Rectal smooth muscle tissue (tissue), 1 donor: ENCODE data around the gene BFSP2.

Experiments
- H3K27ac ChIP-seq: one replicate; pipeline ENCODE4 v1.7.0; 2013; ENCODE audit warnings: low read depth, low read length, inconsistent platforms
- H3K27me3 ChIP-seq: one replicate; pipeline ENCODE4 v1.7.0; 2013; ENCODE audit warnings: low read length; ENCODE audit not compliant: control insufficient read depth, insufficient read depth
- H3K36me3 ChIP-seq: one replicate; pipeline ENCODE4 v1.7.0; 2013; ENCODE audit warnings: low read length; ENCODE audit not compliant: control insufficient read depth, insufficient read depth
- H3K4me1 ChIP-seq: one replicate; pipeline ENCODE4 v1.7.0; 2013; ENCODE audit warnings: low read length; ENCODE audit not compliant: control insufficient read depth, insufficient read depth
- H3K4me3 ChIP-seq: one replicate; pipeline ENCODE4 v1.7.0; 2013; ENCODE audit warnings: low read length
- H3K9ac ChIP-seq: one replicate; pipeline ENCODE4 v1.7.0; 2013; ENCODE audit warnings: low read length

The BFSP2 gene

GRCh38 chr3:133371676-133372075, 28.2 kb upstream of the BFSP2 start:
- Histone ChIP-seq H3K36me3 (no peaks in the 10 kb centered on the region), H3K4me3 (no peak overlapping the region), H3K27ac (no peak overlapping the region), H3K27me3 (no peaks in the 10 kb centered on the region), H3K9ac (no peak overlapping the region), H3K4me1 (no peaks in the 10 kb centered on the region)

GRCh38 chr3:133374708-133375402, 25.0 kb upstream of the BFSP2 start:
- no peak overlapping the region for H3K27ac ChIP-seq
- H3K9ac ChIP-seq, result no peak overlapping the region
- H3K36me3 ChIP-seq, result no peaks in the 10 kb centered on the region
- H3K27me3 ChIP-seq, result no peaks in the 10 kb centered on the region
- H3K4me1 ChIP-seq, result no peaks in the 10 kb centered on the region
- H3K4me3 ChIP-seq, result no peak overlapping the region

GRCh38 chr3:133375403-133375745, 24.5 kb upstream of the BFSP2 start:
- H3K4me1 ChIP-seq, result no peaks in the 10 kb centered on the region
- H3K4me3 ChIP-seq, result no peak overlapping the region
- H3K9ac ChIP-seq, result no peak overlapping the region
- no peak overlapping the region for H3K27ac ChIP-seq
- H3K36me3 ChIP-seq, result no peaks in the 10 kb centered on the region
- no peaks in the 10 kb centered on the region for H3K27me3 ChIP-seq

- H3K27me3 ChIP-seq, result no peaks in the 10 kb centered on the region
- H3K36me3 ChIP-seq, result no peaks in the 10 kb centered on the region
- no peaks in the 10 kb centered on the region for H3K4me1 ChIP-seq
- H3K27ac ChIP-seq, result no peak overlapping the region
- no peak overlapping the region for H3K4me3 ChIP-seq
- H3K9ac ChIP-seq, result no peak overlapping the region
These were observed 23.0 kb upstream of the BFSP2 start for GRCh38 chr3:133376810-133377209.

GRCh38 chr3:133377396-133377795, 22.5 kb upstream of the BFSP2 start:
- Histone ChIP-seq H3K4me3 (no peak overlapping the region), H3K36me3 (no peaks in the 10 kb centered on the region), H3K4me1 (no peaks in the 10 kb centered on the region), H3K27me3 (no peaks in the 10 kb centered on the region), H3K27ac (no peak overlapping the region), H3K9ac (no peak overlapping the region)

- no peak overlapping the region for H3K27ac ChIP-seq
- no peaks in the 10 kb centered on the region for H3K4me1 ChIP-seq
- no peak overlapping the region for H3K9ac ChIP-seq
- H3K27me3 ChIP-seq, result no peaks in the 10 kb centered on the region
- no peak overlapping the region for H3K4me3 ChIP-seq
- no peaks in the 10 kb centered on the region for H3K36me3 ChIP-seq
These were observed 19.9 kb upstream of the BFSP2 start for GRCh38 chr3:133379926-133380325.

GRCh38 chr3:133380481-133381225, 19.2 kb upstream of the BFSP2 start:
- no peaks in the 10 kb centered on the region for H3K4me1 ChIP-seq
- H3K36me3 ChIP-seq, result no peaks in the 10 kb centered on the region
- no peak overlapping the region for H3K27ac ChIP-seq
- H3K9ac ChIP-seq, result no peak overlapping the region
- no peak overlapping the region for H3K4me3 ChIP-seq
- no peaks in the 10 kb centered on the region for H3K27me3 ChIP-seq

GRCh38 chr3:133381346-133382109, 18.3 kb upstream of the BFSP2 start:
- Histone ChIP-seq H3K27ac (no peak overlapping the region), H3K9ac (no peak overlapping the region), H3K4me3 (no peak overlapping the region), H3K27me3 (no peaks in the 10 kb centered on the region), H3K4me1 (no peaks in the 10 kb centered on the region), H3K36me3 (no peaks in the 10 kb centered on the region)

GRCh38 chr3:133383175-133383574, 16.7 kb upstream of the BFSP2 start:
- Histone ChIP-seq H3K27ac (no peak overlapping the region), H3K4me1 (no peaks in the 10 kb centered on the region), H3K4me3 (no peak overlapping the region), H3K36me3 (no peaks in the 10 kb centered on the region), H3K27me3 (no peaks in the 10 kb centered on the region), H3K9ac (no peak overlapping the region)

- Histone ChIP-seq H3K9ac (no peak overlapping the region), H3K4me1 (no peaks in the 10 kb centered on the region), H3K27me3 (no peaks in the 10 kb centered on the region), H3K36me3 (no peaks in the 10 kb centered on the region), H3K27ac (no peak overlapping the region), H3K4me3 (no peak overlapping the region)
These were observed 16.1 kb upstream of the BFSP2 start for GRCh38 chr3:133383741-133384140.

GRCh38 chr3:133384331-133385027, 15.4 kb upstream of the BFSP2 start:
- H3K9ac ChIP-seq, result no peak overlapping the region
- H3K36me3 ChIP-seq, result no peaks in the 10 kb centered on the region
- H3K27me3 ChIP-seq, result no peaks in the 10 kb centered on the region
- no peak overlapping the region for H3K27ac ChIP-seq
- H3K4me1 ChIP-seq, result no peaks in the 10 kb centered on the region
- no peak overlapping the region for H3K4me3 ChIP-seq

- Histone ChIP-seq H3K4me1 (no peaks in the 10 kb centered on the region), H3K4me3 (no peak overlapping the region), H3K36me3 (no peaks in the 10 kb centered on the region), H3K27ac (no peak overlapping the region), H3K27me3 (no peaks in the 10 kb centered on the region), H3K9ac (no peak overlapping the region)
These were observed 13.0 kb upstream of the BFSP2 start for GRCh38 chr3:133386876-133387275.
